Heart left ventricle (tissue), 13 donors: ENCODE results near the gene GNAI2.

Experiments
- CTCF ChIP-seq, 12 donors: fragments of 200-600 bp; sonication (generic) in 4 of 12; IDR thresholded peaks; one replicate each; pipeline versions ENCODE4 v1.5.0 to v1.8.0; 2018 to 2022; ENCODE audit warnings: antibody characterized with exemption in 12 of 12, mild to moderate bottlenecking in 5 of 12
- POLR2A ChIP-seq, 2 donors: fragments of 450-650 bp; IDR thresholded peaks; one replicate each; pipeline ENCODE4 v1.6.1; 2017; ENCODE audit warnings: antibody characterized with exemption in 2 of 2, mild to moderate bottlenecking in 2 of 2, moderate library complexity in 2 of 2
- donor health status: ischemic (EF 13 %, LVEDD 7.1; RV severe dilation, severe dysfunction).
- donor health status: DM: no; HTN: yes; CAD: no.
- donor health status: DM: no; HTN: no; CAD: no.
- donor health status: ischemic (EF 25% LVEDD 6.9; RV normal size, moderate dysfunction).
- donor health status: ischemic (EF 25% LVEDD 5.7; RV mildly dilated, moderate dysfunction).
- donor health status: ischemic (EF 35%, LVEDD 5.7; RV mildly dilated, moderate dysfunction).
- donor health status: nonischemic (EF 11% LVEDD 7.7; RV severe dilation, severe dysfunction).
- donor health status: DM: yes; HTN: yes; CAD: no.
- donor health status: PGD.
- donor health status: ischemic (EF 29% LVEDD 5.4; RV normal size, mild dysfunction).
- donor health status: nonischemic (EF 23%, LVEDD 6.1; RV moderate dilation, normal function).

DNA sequence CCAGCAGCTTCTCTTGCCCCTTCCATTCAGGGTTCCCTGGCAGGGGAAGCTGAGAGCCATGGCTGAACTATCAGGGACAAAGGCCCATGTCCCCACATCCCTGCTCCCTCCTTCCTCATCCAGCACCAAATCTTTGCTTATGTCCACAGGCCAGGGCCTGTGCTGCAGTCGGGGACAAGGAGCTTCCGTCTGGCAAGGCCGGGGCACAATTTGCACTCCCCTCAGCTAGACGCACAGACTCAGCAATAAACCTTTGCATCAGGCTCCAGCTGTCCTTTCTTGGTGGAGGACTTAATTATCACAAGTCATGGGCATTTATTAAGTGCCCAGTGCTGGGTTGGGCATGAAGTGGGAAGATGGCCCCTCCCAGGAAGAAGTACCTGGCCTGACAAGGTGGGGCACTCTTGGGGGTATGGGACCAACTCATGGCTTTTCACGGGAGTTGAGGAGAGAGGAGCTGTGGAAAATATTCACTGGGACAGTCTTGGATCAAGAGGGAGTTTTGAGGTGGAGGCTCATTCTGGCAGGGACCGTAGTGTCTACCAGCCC, 39.7 kb upstream of the GNAI2 start:
- TF ChIP-seq CTCF (IDR thresholded peaks at IDR 0.05) (no peak), POLR2A (IDR thresholded peaks at IDR 0.05) (no peak)
